ENCODE results near the gene SERPINE2. TPM values are rescaled to one million over a fixed set of nuclear protein-coding genes. Genes with fewer than 3 reads are reported as not detected.

SERPINE2 gene
- total RNA-seq, 1 donor from 2014 or later = 36.0 TPM

DNA sequence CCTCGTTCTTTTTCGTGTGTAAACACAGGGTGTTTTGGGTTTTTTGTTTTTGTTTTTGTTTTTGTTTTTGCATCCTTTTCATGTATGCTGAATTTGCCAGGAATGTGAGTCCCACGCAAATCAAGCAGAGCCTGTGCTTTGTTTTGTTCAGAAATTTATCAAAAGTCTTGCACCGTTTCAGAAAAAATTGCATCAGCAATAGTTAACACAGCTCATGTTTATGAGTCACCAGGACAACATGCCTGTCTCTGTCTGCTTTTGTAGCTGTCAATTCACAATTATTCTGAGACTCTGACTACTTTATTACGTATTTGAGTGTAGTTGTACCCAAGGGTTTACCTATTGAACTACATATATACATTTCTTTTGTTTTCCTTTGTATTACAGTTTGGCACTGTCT is 43.5 kb downstream of the SERPINE2 start:
- Mint-ChIP-seq H3K27ac (ENCODE audit: unreplicated experiment) (peak overlapping the region; percentile 8), H3K4me1 (peaks cover 25% of the 10 kb centered on the region), H3K9me3 (peaks cover 2% of the 10 kb centered on the region), H3K36me3 (ENCODE audit: low read depth) (peaks cover 14% of the 10 kb centered on the region), H3K27me3 (ENCODE audit: low read depth) (no peaks in the 10 kb centered on the region), H3K4me3 (no peak overlapping the region)
- no peak for TF ChIP-seq CTCF (conservative IDR thresholded peaks at IDR 0.05)
- no peak for DNase-seq (ENCODE audit: low read depth, low spot score)

- TF ChIP-seq CTCF (conservative IDR thresholded peaks at IDR 0.05) = no peak
- Mint-ChIP-seq H3K27ac (ENCODE audit: unreplicated experiment) (peak overlapping the region; percentile 37), H3K36me3 (ENCODE audit: low read depth) (peaks cover 6% of the 10 kb centered on the region), H3K4me1 (peaks cover 25% of the 10 kb centered on the region), H3K4me3 (no peak overlapping the region), H3K9me3 (no peaks in the 10 kb centered on the region), H3K27me3 (ENCODE audit: low read depth) (no peaks in the 10 kb centered on the region)
- DNase-seq (ENCODE audit: low read depth, low spot score) = no peak
Observed at GRCh38 chr2:223994562-223995162, 44.4 kb downstream of the SERPINE2 start.

DNA sequence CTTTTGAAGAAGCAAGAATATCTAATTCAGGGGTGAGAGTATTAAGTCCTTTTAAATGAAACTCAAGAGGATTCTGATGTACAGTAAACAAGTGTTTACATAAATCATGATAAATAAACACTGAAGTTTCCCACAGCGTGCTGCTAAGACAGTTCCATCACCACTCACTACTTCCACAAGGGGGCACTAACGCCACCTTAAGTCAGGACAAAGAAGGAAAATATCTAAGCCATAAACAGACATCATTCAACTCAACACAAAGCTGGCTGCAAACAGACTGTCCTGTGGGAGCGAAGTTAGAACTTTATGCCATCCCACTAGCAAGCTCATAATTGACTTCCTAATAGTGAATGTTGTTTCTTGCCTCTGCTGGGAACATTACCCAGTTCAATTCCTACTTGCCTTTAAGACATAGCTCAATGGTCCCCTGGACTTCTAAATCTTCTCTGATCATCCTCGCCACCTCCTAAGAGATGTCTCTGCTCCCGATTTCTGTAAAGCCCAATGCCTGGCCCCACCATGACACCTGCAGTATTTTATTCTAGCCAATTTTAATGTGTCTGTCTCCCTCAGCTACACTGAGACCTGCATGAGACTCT is 45.4 kb downstream of the SERPINE2 start:
- TF ChIP-seq CTCF (conservative IDR thresholded peaks at IDR 0.05) = peak; percentile 87
- H3K36me3 Mint-ChIP-seq (ENCODE audit: low read depth) = peaks cover 9% of the 10 kb centered on the region
- H3K4me1 Mint-ChIP-seq = peaks cover 22% of the 10 kb centered on the region
- no peak overlapping the region for H3K4me3 Mint-ChIP-seq
- H3K9me3 Mint-ChIP-seq = no peaks in the 10 kb centered on the region
- peak; percentile 60 for DNase-seq (ENCODE audit: low read depth, low spot score)
- H3K27me3 Mint-ChIP-seq (ENCODE audit: low read depth) = no peaks in the 10 kb centered on the region
- H3K27ac Mint-ChIP-seq (ENCODE audit: unreplicated experiment) = no peak overlapping the region

- H3K27me3 Mint-ChIP-seq (ENCODE audit: low read depth) = no peaks in the 10 kb centered on the region
- no peak overlapping the region for H3K27ac Mint-ChIP-seq (ENCODE audit: unreplicated experiment)
- no peak for TF ChIP-seq CTCF (conservative IDR thresholded peaks at IDR 0.05)
- DNase-seq (ENCODE audit: low read depth, low spot score) = no peak
- peaks cover 6% of the 10 kb centered on the region for H3K36me3 Mint-ChIP-seq (ENCODE audit: low read depth)
- no peak overlapping the region for H3K4me3 Mint-ChIP-seq
- H3K4me1 Mint-ChIP-seq = peaks cover 9% of the 10 kb centered on the region
- H3K9me3 Mint-ChIP-seq = no peaks in the 10 kb centered on the region
Observed at GRCh38 chr2:223991611-223992010, 47.5 kb downstream of the SERPINE2 start.

DNA sequence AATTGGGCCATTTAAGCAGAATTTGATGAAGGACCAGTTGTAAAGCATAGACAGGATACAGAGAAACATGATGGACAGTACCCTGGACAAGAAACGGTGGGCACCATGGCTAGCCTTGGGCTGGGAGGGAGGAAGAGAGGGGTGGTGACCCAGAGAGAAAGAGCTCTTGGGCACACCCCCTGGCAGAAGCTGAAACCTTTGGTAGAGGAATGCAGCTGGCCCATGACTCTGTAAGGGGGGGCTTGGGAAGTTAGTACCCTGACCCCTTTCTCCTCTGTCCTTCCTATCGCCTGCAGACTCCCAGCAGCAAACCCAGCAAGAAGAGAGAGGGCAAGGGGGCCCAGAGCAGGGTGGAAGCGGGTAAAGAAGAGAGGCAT is 49.2 kb downstream of the SERPINE2 start:
- no peaks in the 10 kb centered on the region for H3K27me3 Mint-ChIP-seq (ENCODE audit: low read depth)
- H3K36me3 Mint-ChIP-seq (ENCODE audit: low read depth) = peaks cover 4% of the 10 kb centered on the region
- H3K27ac Mint-ChIP-seq (ENCODE audit: unreplicated experiment) = peak overlapping the region; percentile 20
- no peak overlapping the region for H3K4me3 Mint-ChIP-seq
- H3K9me3 Mint-ChIP-seq = no peaks in the 10 kb centered on the region
- no peak for DNase-seq (ENCODE audit: low read depth, low spot score)
- TF ChIP-seq CTCF (conservative IDR thresholded peaks at IDR 0.05) = no peak
- peaks cover 8% of the 10 kb centered on the region for H3K4me1 Mint-ChIP-seq
